GM19463 (cell line): ENCODE data around the gene MPP2.
"Not testable (repeated sequence)": the region's sequence is repeated elsewhere in the genome, so short reads cannot be mapped to it uniquely, and the experiment has no call there.

ENCODE experiments used
- ATAC-seq: cut with Tn5 transposase; IDR thresholded peaks from one replicate; pipeline ENCODE4 v1.9.1; 2021; ENCODE audit warnings: mild to moderate bottlenecking, moderate library complexity; ENCODE audit not compliant: unreplicated experiment

MPP2 gene

GRCh38 chr17:43877451-43878155 is 29.7 kb downstream of the MPP2 start:
- ATAC-seq = no peak

- no peak for ATAC-seq
Measured at GRCh38 chr17:43877031-43877430, 30.3 kb downstream of the MPP2 start.

GRCh38 chr17:43875476-43876147 is 31.7 kb downstream of the MPP2 start:
- ATAC-seq = no peak

- ATAC-seq = no peak
Measured at GRCh38 chr17:43874293-43874692, 33.0 kb downstream of the MPP2 start.

- ATAC-seq = no peak
Measured at GRCh38 chr17:43873815-43874214, 33.5 kb downstream of the MPP2 start.

- no peak for ATAC-seq
Measured at GRCh38 chr17:43873091-43873490, 34.2 kb downstream of the MPP2 start.

- no peak for ATAC-seq
Measured at GRCh38 chr17:43871946-43872690, 35.2 kb downstream of the MPP2 start.

- ATAC-seq = not testable (repeated sequence)
Measured at GRCh38 chr17:43869031-43869430, 38.3 kb downstream of the MPP2 start.

GRCh38 chr17:43868226-43868994 is 38.9 kb downstream of the MPP2 start:
- ATAC-seq = no peak

- no peak for ATAC-seq
Measured at GRCh38 chr17:43864161-43864984, 43.0 kb downstream of the MPP2 start.

GRCh38 chr17:43861960-43862359 is 45.4 kb downstream of the MPP2 start:
- no peak for ATAC-seq

GRCh38 chr17:43860927-43861622 is 46.3 kb downstream of the MPP2 start:
- no peak for ATAC-seq

- ATAC-seq = no peak
Measured at GRCh38 chr17:43860077-43860725, 47.1 kb downstream of the MPP2 start.

GRCh38 chr17:43857957-43858600 is 49.3 kb downstream of the MPP2 start:
- ATAC-seq = no peak

- ATAC-seq = no peak
Measured at GRCh38 chr17:43857141-43857540, 50.2 kb downstream of the MPP2 start.

GRCh38 chr17:43856141-43856540 is 51.2 kb downstream of the MPP2 start:
- ATAC-seq = no peak

GRCh38 chr17:43855061-43855460 is 52.3 kb downstream of the MPP2 start:
- ATAC-seq = no peak

- ATAC-seq = no peak
Measured at GRCh38 chr17:43854498-43854897, 52.8 kb downstream of the MPP2 start.

GRCh38 chr17:43853546-43853945 is 53.8 kb downstream of the MPP2 start:
- no peak for ATAC-seq
